Lower lobe of right lung (tissue), 2 donors: ENCODE results near the gene POU6F2. TPM values are rescaled to one million over a fixed set of nuclear protein-coding genes. Genes with fewer than 3 reads are reported as not detected.
"Not testable (repeated sequence)": the region's sequence is repeated elsewhere in the genome, so short reads cannot be mapped to it uniquely, and the experiment has no call there.

Experiments used
- ATAC-seq, 2 donors: fragments of 200-7000 bp; cut with Tn5 transposase; one replicate each; pipeline ENCODE4 v1.9.1; 2020 to 2022; ENCODE audit warnings: mild to moderate bottlenecking in 2 of 2, moderate library complexity in 2 of 2
- DNase-seq: peaks from one replicate; pipeline ENCODE4 v3.0.0-alpha.2; 2020
- H3K27ac ChIP-seq: fragments of 200-600 bp; one replicate; pipeline ENCODE4 v1.8.0; 2022
- H3K27me3 ChIP-seq: fragments of 200-600 bp; one replicate; pipeline ENCODE4 v1.8.0; 2022; ENCODE audit warnings: low read depth
- H3K36me3 ChIP-seq: fragments of 200-600 bp; one replicate; pipeline ENCODE4 v1.8.0; 2022; ENCODE audit warnings: mild to moderate bottlenecking
- H3K4me1 ChIP-seq: fragments of 200-600 bp; one replicate; pipeline ENCODE4 v1.8.0; 2022
- H3K4me3 ChIP-seq: fragments of 200-600 bp; one replicate; pipeline ENCODE4 v1.8.0; 2022; ENCODE audit warnings: mild to moderate bottlenecking
- H3K9me3 ChIP-seq: fragments of 200-600 bp; one replicate; pipeline ENCODE4 v1.8.0; 2022
- CTCF ChIP-seq: fragments of 200-600 bp; IDR thresholded peaks from one replicate; pipeline ENCODE4 v1.8.0; 2022; ENCODE audit warnings: antibody characterized with exemption, mild to moderate bottlenecking
- intact Hi-C: fragments of 100-400 bp; cut with DNase I; formaldehyde crosslinking; loops from one replicate; pipeline ENCODE4 v1.11.0; 2022
- total RNA-seq: library from RNA; stranded (reverse); fragmentation: NEBNext Ultra II Directional; extraction: Animal tissue kit (Norgen Biotek cat#: 25700); gene quantifications from one replicate; pipeline ENCODE4 v1.2.1, GENCODE V29; 2021
- donor health status: DM: no; HTN: yes; CAD: no; lungs with severe emphysema.

The POU6F2 gene
- total RNA-seq, 1 donor from 2014 or later, result not detected

GRCh38 chr7:39317896-39318295, 340.2 kb downstream of the POU6F2 start:
- no peaks in the 10 kb centered on the region for H3K27me3 ChIP-seq
- TF ChIP-seq CTCF, result no peak
- H3K36me3 ChIP-seq, result no peaks in the 10 kb centered on the region
- intact Hi-C loops, result no loop called here
- H3K4me1 ChIP-seq, result no peaks in the 10 kb centered on the region
- no peak overlapping the region for H3K4me3 ChIP-seq
- no peak overlapping the region for H3K27ac ChIP-seq
- DNase-seq (no peak), ATAC-seq (no peak)
- H3K9me3 ChIP-seq, result no peaks in the 10 kb centered on the region

- intact Hi-C loops, result no loop called here
- no peak overlapping the region for H3K4me3 ChIP-seq
- no peaks in the 10 kb centered on the region for H3K9me3 ChIP-seq
- H3K4me1 ChIP-seq, result no peaks in the 10 kb centered on the region
- DNase-seq, result no peak
- ATAC-seq, result no peak
- no peaks in the 10 kb centered on the region for H3K36me3 ChIP-seq
- TF ChIP-seq CTCF, result no peak
- no peaks in the 10 kb centered on the region for H3K27me3 ChIP-seq
- H3K27ac ChIP-seq, result no peak overlapping the region
These were observed 343.5 kb downstream of the POU6F2 start for GRCh38 chr7:39321245-39321644.

- H3K4me1 ChIP-seq, result no peaks in the 10 kb centered on the region
- H3K27me3 ChIP-seq, result no peaks in the 10 kb centered on the region
- ATAC-seq, result no peak
- no peak for TF ChIP-seq CTCF
- no peak for DNase-seq
- no peak overlapping the region for H3K4me3 ChIP-seq
- no peaks in the 10 kb centered on the region for H3K36me3 ChIP-seq
- no peaks in the 10 kb centered on the region for H3K9me3 ChIP-seq
- intact Hi-C loops, result no loop called here
- H3K27ac ChIP-seq, result no peak overlapping the region
These were observed 344.3 kb downstream of the POU6F2 start for GRCh38 chr7:39321909-39322498.

GRCh38 chr7:39324139-39324760, 346.5 kb downstream of the POU6F2 start:
- Histone ChIP-seq H3K9me3 (no peaks in the 10 kb centered on the region), H3K4me1 (no peaks in the 10 kb centered on the region), H3K27ac (no peak overlapping the region), H3K27me3 (no peaks in the 10 kb centered on the region), H3K4me3 (no peak overlapping the region), H3K36me3 (no peaks in the 10 kb centered on the region)
- intact Hi-C loops, result no loop called here
- TF ChIP-seq CTCF, result no peak
- ATAC-seq (no peak), DNase-seq (no peak)

GRCh38 chr7:39331607-39332006, 353.9 kb downstream of the POU6F2 start:
- DNase-seq, H3K27me3 ChIP-seq, H3K27ac ChIP-seq, H3K9me3 ChIP-seq, H3K36me3 ChIP-seq, H3K4me3 ChIP-seq, ATAC-seq, intact Hi-C loops, H3K4me1 ChIP-seq: not testable (repeated sequence)

GRCh38 chr7:39332142-39332541, 354.4 kb downstream of the POU6F2 start:
- intact Hi-C loops, result no loop called here
- H3K27me3 ChIP-seq, result no peaks in the 10 kb centered on the region
- H3K4me1 ChIP-seq, result no peaks in the 10 kb centered on the region
- ATAC-seq (no peak), DNase-seq (no peak)
- no peaks in the 10 kb centered on the region for H3K9me3 ChIP-seq
- TF ChIP-seq CTCF, result no peak
- no peak overlapping the region for H3K4me3 ChIP-seq
- H3K27ac ChIP-seq, result no peak overlapping the region
- H3K36me3 ChIP-seq, result no peaks in the 10 kb centered on the region
